Measurements from ENCODE around the gene CLCN3.
"Not testable (repeated sequence)": the region's sequence is repeated elsewhere in the genome, so short reads cannot be mapped to it uniquely, and the experiment has no call there.

Gene CLCN3

DNA sequence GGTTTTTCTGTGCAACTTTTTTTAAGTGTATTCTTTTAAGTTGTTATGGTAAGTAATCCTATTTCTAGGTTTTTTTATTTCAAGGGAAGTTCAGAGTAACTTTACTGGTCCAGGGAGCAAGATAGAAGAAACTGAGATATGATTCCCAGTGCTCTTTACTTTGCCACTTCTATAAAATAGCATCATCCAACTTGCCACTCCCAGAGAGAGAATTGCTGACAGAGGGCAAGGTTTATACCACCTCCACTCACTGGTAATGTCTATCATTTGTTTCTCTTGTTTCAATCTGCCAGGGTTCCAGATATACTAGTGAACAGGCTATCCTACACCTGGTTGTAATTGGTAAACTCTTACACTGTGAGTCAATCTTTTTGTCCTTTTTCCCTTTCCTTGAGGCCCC lies 3.5 kb upstream of the CLCN3 start:
- FAIRE-seq: no peak
- DNase-seq (ENCODE audit: insufficient read length, low spot score): no peak

DNA sequence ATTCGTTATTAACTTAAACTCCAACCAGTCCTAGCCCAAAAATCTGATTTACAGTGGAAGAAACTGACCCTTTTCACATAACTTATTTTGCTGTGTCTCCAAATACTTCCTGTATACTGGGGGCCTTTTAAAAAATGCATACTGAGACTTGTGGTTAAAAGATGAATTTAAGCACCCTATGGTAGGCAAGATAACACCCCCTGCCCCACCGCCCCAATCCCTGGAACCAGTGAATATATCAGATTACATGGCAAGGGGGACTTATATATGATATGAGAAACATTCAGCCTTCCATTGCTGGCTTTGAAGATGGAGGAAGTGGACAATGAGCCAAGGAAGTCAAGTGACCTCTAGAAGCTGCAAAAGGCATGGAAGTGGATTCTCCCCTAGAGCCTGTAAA lies 3.1 kb upstream of the CLCN3 start:
- no peak for FAIRE-seq

DNA sequence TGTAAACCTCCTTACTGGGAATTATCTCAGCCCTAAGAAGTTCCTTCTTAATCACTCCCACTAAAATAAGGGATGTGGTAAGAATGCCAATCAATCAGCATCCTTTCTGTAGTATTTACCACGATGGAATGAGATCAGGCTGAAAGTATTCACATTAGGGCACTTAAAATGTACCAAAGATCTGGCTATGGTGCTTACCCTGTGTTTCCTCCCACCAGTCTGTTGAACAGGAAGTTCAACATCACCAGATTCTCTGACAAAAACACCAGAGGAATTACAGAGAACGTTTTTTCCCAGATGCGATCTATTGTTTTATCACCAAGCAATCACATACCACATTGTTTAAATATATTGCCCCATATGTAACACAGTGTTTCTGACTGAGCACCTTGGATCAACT lies 2.1 kb upstream of the CLCN3 start:
- FAIRE-seq (no peak), DNase-seq (ENCODE audit: insufficient read length, low spot score) (peak; percentile 20)

More for the DNA sequence above, 3.1 kb upstream of the CLCN3 start:
- no peak for DNase-seq (ENCODE audit: insufficient read length, low spot score)

DNA sequence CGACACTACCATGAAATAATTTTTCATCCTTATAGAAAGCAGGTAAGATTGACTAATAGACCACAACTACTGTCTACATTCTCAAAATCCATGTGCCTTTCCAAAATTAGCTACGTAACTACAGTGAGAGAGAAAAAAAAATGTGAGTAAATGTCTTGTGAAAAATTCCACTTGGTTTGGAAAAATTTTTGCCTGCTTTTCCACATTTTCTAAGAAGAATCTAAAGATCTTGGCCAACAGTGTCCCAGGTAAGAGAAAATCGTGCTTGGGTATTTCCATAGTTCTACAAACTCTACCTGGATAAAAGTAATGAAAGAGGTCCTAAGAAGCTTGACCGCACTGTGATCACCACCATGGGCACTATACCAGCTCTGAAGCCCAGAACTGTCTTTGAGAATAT lies 1.4 kb upstream of the CLCN3 start:
- DNase-seq (ENCODE audit: insufficient read length, low spot score) (no peak), FAIRE-seq (no peak)

DNA sequence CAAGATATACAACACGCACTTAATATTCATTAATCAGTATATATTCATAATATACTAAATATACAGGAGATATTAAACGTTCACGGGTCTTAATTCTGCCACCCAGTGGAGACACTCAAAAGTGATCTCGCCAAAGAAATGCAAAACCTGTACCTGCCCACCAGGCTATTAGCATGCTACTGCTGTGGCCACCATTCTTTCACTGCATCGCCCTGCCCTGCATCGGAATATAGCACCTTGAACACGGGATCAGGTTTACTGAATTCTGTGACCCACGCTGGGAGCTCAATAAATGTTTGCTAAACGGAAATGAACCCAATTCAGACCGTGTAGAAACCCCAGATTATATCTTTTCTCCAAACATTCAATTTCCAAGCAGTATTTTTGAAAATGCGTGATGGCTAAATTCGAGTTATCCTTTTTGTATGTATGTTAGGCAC lies 840 bp upstream of the CLCN3 start:
- FAIRE-seq (no peak), DNase-seq (ENCODE audit: insufficient read length, low spot score) (peak; percentile 39)

DNA sequence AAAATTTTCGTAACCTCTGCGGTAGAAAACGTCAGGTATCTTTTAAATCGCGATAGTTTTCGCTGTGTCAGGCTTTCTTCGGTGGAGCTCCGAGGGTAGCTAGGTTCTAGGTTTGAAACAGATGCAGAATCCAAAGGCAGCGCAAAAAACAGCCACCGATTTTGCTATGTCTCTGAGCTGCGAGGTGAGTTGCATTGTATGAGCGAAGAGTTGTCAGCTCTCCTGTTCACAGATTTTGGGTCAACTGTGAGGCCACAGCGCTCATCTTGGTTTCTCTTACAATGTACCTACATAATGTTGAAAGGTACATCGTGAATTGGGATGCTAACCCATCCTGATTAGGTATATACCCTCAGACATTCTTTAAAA lies 486 bp downstream of the CLCN3 start:
- FAIRE-seq (no peak), DNase-seq (ENCODE audit: insufficient read length, low spot score) (no peak)

DNA sequence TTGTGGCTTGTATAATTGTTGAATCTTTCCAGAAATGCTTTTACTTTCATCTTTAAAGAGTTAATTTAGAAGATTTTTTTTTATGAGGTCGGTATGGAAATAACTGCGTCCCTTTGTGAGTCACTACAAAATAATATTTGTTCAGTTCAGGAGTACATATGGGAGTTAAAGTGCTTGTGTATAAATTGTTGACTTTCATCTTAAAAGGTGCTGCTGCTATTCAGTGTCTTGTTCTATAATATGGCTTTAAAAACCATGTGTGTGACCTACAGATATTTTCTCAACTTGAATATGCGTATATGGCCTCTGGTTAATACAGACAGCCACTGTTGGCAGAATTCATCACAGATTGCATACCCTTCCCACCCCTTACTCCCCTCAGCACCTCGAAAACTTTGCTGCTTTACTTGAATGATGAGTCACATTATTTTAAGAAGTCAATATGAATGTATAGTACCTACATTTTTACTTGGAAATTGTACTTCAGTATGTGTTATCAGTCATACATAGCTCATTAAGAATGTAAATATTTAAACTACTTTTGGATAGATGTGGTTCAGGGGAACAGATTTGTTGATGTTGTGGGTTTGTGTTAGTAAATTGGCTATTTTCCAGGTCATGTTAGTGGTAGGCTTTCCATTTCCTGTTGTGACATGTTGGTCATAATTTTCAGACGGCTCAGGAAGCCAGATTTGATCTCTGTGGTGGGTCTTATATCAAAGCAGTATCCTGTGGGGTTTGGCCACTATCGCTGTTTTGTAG lies 1.5 kb downstream of the CLCN3 start:
- peak; percentile 30 for DNase-seq (ENCODE audit: insufficient read length, low spot score)
- FAIRE-seq: no peak

DNA sequence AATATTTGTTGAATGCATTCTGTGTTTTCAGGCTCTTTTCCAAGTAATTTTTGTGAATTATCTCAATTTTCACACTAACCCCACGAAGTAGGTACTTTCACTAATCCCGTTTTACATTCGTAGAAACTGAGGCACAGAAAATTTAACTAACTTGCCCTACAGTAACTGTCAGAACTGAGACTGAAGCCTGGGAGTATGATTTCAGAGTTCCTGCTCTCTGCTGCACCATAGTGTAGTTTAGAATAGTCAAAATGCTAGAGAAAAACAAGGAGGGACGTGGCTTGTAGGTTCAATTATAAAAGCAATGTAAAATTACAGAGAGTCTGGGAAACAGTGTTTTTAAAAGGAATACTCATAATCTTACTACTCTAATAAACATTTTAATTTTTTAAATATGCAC lies 2.2 kb downstream of the CLCN3 start:
- FAIRE-seq: no peak

DNA sequence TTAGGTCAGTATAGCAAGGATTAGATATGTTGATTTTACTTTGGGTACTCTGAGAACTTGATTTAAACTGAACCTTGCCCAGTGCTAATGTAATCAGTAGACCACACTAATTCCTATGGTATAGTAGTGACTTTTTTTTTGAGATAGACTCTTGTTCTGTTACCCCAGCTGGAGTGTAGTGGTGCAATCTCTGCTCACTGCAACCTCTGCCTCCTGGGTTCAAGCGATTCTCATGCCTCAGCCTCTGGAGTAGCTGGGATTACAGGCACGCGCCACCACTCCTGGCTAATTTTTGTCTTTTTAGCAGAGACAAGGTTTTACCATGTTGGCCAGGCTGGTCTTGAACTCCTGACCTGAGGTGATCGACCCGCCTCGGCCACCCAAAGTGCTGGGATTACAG lies 3.6 kb downstream of the CLCN3 start:
- DNase-seq (ENCODE audit: insufficient read length, low spot score): not testable (repeated sequence)

More for the DNA sequence above, 2.2 kb downstream of the CLCN3 start:
- DNase-seq (ENCODE audit: insufficient read length, low spot score): no peak

DNA sequence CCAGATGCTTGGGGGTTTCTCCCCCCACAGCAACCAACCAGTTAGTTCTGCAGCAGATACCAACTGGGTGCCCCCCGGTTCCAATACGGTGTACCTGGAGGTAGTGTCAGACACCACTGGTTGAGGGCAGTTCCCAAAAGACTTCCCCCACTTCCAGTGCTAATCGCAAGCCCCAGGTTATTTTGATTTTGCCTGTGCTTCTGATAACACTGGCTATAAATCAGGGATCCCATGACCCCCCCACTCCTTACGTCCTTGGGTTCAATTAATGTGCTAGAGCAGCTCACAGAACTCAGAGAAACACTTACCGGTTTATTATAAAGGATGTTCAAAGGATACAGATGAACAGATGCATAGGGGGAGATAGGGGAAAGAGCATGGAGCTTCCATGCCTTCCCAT lies 5.5 kb downstream of the CLCN3 start:
- FAIRE-seq: no peak
- no peak for DNase-seq (ENCODE audit: insufficient read length, low spot score)

More for the DNA sequence above, 3.6 kb downstream of the CLCN3 start:
- FAIRE-seq: not testable (repeated sequence)

DNA sequence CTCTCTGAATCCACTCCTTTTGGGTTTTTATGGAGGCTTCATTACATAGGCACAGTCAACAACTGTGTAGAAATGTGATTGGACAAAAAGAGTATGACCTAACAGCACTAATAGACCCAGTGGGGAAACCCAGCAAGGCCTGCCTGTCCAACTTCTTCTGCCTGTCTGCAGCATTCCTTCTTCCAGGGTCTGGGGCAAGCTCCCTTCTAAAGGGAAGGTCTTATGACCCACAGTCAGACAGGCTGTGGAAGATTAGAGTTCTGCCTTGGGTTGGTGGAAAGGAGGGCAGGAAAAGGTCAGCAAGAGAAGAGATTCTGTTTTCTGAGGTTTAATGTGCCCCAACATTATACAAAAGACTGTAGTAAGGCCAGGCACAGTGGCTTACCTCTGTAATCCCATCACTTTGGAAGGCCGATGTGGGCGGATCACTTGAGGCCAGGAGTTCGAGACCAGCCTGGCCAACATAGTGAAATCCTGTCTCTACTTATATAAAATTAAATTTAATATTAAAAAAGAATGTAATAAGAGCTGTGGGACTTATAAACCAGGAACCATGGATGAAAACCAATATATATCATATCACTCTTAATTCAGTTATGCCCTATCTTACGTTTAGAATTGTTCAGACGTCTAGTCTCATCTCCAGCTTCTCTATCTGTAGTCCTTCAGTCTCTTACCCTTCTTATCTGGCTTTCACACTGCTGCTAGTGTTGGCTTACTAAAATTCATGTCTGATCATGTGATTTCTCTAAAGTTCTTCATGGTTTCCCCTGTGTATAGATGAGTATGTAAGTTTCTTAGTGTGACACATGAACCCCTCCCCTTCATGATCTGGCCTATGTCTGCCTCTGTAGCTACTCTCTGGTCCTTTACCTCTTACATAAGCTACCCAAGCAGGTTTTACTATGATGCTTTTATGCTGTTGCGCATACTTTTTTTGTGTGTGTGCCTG lies 6.2 kb downstream of the CLCN3 start:
- no peak for FAIRE-seq
- DNase-seq (ENCODE audit: insufficient read length, low spot score): no peak

DNA sequence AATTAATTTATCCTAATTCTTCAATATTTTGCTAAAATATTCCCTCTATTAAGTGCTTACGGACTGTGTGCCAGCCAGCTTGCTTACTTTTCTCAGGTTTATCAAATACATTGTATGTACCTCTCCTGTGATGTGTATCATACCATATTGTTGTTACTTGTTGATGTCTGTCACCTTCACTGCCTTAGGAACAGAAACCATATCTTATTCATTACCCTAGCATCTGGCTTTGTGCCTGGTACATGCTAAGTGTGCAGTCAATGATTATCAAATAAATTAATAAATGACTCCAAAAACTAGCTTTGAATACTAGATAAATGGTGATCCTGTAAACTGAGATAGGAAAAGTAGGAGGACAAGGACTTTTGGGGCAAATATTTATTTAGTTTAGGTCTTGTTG lies 6.9 kb downstream of the CLCN3 start:
- no peak for FAIRE-seq

DNA sequence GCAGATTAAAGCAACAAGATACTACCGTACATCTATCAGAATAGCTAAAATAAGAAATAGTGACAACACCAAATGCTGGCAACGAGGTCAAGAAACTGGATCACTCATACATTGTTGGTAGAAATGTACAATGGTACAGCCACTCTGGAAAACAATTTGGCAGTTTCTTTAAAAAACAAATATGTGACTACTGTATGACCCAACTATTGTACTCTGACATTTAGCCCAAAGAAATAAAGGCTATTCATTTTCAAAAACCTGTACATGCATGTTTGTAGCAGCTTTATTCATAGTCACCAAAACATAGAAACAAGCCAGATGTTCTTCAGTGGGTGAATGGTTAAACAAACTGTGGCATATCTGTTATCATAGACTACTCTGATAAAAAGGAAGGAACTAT lies 8.2 kb downstream of the CLCN3 start:
- DNase-seq (ENCODE audit: insufficient read length, low spot score) (no peak), FAIRE-seq (no peak)

More for the DNA sequence above, 6.9 kb downstream of the CLCN3 start:
- DNase-seq (ENCODE audit: insufficient read length, low spot score): no peak

DNA sequence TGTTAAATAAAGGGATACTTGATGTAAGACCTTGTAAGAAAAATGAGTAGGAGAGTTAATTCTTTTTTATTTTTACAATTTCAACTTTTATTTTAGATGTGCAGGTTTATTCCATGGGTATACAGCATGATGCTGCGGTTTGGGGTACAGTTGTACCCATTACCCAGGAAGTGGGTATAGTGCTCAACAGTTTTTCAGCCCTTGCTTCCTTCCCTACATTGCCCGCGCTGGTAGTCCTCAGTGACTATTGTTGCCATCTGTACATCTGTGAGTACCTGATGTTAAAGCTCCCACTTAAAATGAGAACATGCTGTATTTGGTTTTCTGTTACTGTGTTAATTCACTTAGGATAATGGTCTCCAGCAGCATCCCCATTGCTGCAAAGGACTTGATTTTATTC lies 9.7 kb downstream of the CLCN3 start:
- FAIRE-seq (no peak), DNase-seq (ENCODE audit: insufficient read length, low spot score) (no peak)

DNA sequence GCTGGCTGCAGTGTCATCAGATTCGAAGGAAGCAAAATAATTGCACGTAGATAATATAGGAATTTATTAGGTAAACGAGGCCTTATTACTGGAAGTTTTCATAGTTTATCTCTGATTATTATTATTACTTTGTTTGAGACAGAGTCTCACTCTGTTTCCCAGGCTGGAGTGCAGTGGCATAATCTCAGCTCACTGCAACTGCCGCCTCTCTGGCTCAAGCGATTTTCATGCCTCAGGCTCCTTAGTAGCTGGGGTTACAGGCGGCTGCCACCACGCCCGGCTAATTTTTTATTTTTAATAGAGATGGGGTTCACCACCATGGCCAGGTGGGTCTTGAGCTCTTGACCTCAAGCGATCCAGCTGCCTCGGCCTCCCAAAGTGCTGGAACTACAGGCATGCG lies 12.5 kb downstream of the CLCN3 start:
- FAIRE-seq (no peak), DNase-seq (ENCODE audit: insufficient read length, low spot score) (no peak)

DNA sequence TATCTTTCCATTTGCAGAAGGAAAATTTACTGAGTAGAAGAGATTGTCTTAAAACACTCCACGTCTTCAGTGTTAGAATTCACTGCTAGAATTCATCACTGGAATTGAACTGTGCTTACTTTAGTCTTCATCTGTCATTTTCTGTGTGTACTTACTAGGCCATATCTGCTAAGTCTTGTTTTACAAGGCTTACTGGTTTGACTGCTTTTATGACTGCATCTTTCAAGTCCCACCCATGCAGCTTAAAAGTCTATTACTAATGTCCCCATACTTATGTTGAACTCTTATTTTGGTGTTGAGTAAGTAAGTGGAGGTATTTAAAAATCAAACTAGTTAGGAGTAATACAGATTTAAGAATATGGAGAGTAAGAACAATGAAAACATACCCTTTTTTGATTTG lies 14.6 kb downstream of the CLCN3 start:
- no peak for FAIRE-seq
- no peak for DNase-seq (ENCODE audit: insufficient read length, low spot score)

DNA sequence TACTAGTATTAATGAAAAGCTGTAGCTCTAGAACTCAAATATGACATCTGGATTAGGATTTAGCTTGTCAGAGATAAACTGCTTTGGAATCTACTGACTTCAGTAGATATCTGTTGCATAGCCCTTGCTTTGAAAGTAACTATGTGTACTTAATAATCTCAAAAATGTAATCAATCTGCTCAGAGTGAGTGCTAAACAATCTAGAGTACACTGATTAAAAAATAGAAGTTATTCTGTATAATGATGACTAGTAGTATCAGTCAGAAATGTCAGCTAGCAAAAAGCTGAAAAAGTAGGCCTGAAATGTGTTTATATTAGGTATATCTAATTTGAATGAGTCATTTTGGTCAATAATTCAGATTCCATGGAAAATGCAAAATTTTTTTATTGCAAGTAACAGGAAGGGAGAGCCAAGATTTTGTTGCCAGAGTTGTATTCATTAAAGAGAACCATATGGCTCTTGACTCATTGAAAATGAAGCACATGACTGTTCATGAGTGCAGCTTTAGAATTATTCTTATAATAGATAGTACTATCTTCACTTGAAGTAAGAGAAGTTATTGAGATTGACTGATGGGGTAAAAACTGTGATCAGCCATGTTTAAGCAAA lies 20.0 kb downstream of the CLCN3 start:
- FAIRE-seq (no peak), DNase-seq (ENCODE audit: insufficient read length, low spot score) (no peak)

DNA sequence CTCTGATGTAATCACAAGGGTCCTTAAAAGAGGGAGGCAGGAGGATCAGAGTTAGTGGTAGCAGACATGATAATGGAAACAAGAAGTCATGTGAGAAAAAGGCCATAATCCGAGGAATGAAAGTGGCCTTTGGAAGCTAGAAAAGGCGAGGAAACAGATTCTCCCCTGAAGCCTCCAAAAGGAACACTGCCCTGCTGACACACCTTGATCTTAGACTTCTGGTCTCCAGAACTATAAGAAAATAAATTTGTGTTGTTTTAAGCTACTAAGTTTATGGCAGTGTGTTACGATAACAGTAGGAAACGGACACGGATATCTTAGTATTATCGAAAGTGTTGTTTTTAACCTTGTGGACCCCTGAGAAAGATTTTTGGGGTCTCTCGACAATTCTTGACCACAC lies 24.4 kb downstream of the CLCN3 start:
- FAIRE-seq (no peak), DNase-seq (ENCODE audit: insufficient read length, low spot score) (no peak)

DNA sequence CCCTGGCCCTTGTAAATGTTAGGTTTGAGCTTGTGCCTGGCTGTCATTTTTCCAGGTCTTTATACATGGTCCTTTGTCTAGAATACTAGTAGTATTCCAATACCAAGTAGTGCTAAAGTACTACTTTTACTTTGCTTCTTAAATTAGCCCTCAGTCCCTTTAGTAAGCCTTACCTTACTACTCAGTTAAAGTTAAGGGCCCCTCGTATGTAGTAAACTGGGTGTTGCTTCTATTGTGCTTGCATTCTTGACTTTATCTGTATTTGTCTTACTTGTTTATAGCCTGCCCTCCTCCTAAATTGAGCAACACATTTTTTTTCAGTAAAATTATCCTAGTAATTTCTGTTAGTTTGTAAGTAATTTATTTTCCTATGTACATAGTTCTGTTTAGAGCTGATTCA lies 25.2 kb downstream of the CLCN3 start:
- no peak for FAIRE-seq

DNA sequence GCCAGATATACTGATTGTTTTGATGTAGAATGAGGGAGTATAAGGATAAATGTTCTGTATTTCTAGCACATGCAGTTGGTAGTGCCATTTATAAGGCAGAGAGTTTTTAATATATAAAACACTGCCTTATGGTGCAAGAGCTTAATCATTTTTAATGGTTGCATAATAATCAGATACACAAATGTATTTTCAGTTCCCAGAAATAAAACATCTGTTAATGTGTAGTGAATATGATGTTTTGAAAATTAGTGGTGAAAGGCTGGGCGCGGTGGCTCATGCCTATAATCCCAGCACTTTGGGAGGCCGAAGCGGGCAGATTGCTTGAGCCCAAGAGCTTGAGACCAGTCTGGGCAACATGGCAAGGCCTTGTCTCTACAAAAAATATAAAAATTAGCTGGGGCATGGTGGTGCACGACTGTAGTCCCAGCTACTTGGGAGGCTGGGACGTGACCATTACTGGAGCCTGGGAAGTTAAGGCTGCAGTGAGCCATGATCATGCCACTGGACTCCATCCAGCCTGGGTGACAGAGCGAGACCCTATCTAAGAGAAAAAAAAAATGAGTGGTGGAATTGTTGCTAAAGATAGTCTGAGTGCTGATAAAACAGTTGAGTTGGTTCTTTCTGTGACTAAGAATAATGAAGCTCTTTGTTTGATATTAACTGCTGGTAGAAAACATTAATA lies 29.3 kb downstream of the CLCN3 start:
- no peak for DNase-seq (ENCODE audit: insufficient read length, low spot score)
- no peak for FAIRE-seq

More for the DNA sequence above, 25.2 kb downstream of the CLCN3 start:
- no peak for DNase-seq (ENCODE audit: insufficient read length, low spot score)
